IPS-20b (cell line): ENCODE measurements around the gene CPPED1.
A peak's percentile ranks its signal among the peaks of the same experiment; 100 is the strongest.

ENCODE experiments used
- H3K27ac ChIP-seq: one replicate; pipeline ENCODE4 v1.5.1; 2013; ENCODE audit warnings: low read length
- H3K27me3 ChIP-seq: 2 replicates; pipeline ENCODE4 v1.6.1; 2013; ENCODE audit warnings: mild to moderate bottlenecking, low read length, inconsistent platforms; ENCODE audit not compliant: insufficient read depth
- H3K36me3 ChIP-seq: 2 replicates; pipeline ENCODE4 v1.6.1; 2013; ENCODE audit warnings: low read depth, mild to moderate bottlenecking, inconsistent platforms, low read length, moderate library complexity; ENCODE audit not compliant: insufficient read depth
- H3K4me1 ChIP-seq: 2 replicates; pipeline ENCODE4 v1.6.1; 2013; ENCODE audit warnings: mild to moderate bottlenecking, control low read depth, inconsistent platforms, low read length, moderate library complexity; ENCODE audit not compliant: insufficient read depth
- H3K4me3 ChIP-seq: 2 replicates; pipeline ENCODE4 v1.5.1; 2013; ENCODE audit warnings: mild to moderate bottlenecking, low read length, inconsistent platforms
- H3K9ac ChIP-seq: 2 replicates; pipeline ENCODE4 v1.6.1; 2013; ENCODE audit warnings: low read depth, mild to moderate bottlenecking, inconsistent platforms, low read length, moderate library complexity
- H3K9me3 ChIP-seq: 2 replicates; pipeline ENCODE4 v1.6.1; 2013; ENCODE audit warnings: mild to moderate bottlenecking, low read depth, low read length, inconsistent platforms; ENCODE audit not compliant: insufficient read depth

The CPPED1 gene

DNA sequence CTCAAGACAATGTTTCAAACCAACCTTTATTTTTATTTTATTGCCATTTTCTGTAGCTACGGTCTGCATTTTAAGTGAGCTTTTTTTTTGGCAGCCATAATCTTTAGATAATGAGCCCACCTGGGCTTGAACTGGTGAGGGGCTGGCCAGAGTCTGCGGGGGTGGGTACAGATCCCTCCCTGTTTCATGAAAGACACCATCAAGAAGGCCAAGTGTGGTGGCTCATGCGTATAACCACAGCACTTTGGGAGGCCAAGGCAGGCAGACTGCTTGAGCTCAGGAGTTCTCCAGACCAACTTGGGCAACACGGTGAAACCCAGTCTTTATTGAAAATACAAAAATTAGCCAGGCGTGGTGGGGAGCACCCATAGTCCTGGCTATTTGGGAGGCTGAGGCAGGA is 113.7 kb downstream of the CPPED1 start:
- no peak overlapping the region for H3K9ac ChIP-seq
- no peak overlapping the region for H3K4me3 ChIP-seq
- no peaks in the 10 kb centered on the region for H3K4me1 ChIP-seq
- no peaks in the 10 kb centered on the region for H3K27me3 ChIP-seq
- no peaks in the 10 kb centered on the region for H3K36me3 ChIP-seq
- H3K9me3 ChIP-seq: no peaks in the 10 kb centered on the region
- H3K27ac ChIP-seq: no peak overlapping the region

DNA sequence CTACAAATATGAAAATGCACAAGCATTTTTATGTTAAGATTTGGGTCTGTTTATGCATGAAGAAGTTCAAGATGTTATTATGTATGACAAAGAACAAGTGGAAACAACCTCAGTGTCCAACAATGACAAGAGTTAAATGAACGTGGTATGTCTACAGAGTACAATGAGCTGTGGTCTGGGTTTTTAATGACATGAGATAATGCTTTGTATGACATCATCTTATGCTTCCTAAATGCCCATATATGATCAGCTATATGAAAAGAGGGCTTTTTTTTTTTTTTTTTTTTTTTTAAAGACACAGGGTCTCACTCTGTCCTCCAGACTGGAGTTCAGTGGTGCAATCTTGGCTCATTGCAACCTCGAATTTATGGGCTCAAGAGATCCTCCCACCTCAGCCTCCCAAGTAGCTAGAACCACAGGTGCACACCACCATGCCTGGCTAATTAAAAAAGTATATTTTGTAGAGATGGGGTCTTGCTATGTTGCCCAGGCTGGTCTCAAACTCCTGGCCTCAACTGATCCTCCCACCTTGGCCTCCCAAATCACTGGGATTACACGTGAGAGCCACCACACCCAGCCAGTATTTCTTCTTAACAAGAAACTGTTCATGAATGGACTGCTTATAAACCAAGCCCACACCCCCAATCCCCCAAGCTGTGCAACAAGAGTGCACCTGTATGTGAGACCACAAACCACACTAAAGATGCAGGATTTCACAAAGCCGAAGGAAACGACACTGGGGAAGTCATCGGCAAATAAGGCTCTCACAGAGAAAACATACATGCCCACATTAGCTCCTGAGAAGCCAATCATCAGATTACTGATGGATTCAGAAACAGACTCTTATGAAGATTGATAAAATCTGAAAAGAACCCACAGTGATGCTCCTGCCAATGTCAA is 114.5 kb downstream of the CPPED1 start:
- Histone ChIP-seq H3K27ac (no peak overlapping the region), H3K4me3 (no peak overlapping the region), H3K27me3 (no peaks in the 10 kb centered on the region), H3K4me1 (no peaks in the 10 kb centered on the region), H3K9ac (no peak overlapping the region), H3K36me3 (no peaks in the 10 kb centered on the region), H3K9me3 (no peaks in the 10 kb centered on the region)

DNA sequence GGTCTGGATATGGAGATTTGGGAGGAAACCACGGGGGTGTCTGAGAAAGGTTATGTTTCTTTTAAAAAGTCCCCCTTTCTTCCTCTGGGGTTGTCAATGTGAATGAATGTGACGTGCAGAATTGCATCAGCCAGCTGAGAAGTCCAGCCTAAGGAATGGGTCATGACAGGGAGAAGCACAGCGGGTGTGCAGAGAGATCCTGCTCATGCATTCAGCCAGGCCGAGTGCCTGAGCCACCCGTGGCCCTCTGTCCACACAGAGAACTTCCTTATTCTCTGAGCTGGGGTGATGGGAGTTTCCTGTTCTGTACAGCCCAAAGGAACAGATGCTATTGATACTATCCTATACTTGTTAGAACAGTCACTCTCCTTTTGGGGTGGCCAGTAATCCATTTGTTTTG is 117.9 kb downstream of the CPPED1 start:
- no peaks in the 10 kb centered on the region; the same call in 1 of the 2 replicates for H3K4me1 ChIP-seq
- no peaks in the 10 kb centered on the region for H3K27me3 ChIP-seq
- no peak overlapping the region for H3K27ac ChIP-seq
- no peak overlapping the region for H3K9ac ChIP-seq
- H3K4me3 ChIP-seq: no peak overlapping the region
- H3K9me3 ChIP-seq: no peaks in the 10 kb centered on the region
- H3K36me3 ChIP-seq: no peaks in the 10 kb centered on the region

DNA sequence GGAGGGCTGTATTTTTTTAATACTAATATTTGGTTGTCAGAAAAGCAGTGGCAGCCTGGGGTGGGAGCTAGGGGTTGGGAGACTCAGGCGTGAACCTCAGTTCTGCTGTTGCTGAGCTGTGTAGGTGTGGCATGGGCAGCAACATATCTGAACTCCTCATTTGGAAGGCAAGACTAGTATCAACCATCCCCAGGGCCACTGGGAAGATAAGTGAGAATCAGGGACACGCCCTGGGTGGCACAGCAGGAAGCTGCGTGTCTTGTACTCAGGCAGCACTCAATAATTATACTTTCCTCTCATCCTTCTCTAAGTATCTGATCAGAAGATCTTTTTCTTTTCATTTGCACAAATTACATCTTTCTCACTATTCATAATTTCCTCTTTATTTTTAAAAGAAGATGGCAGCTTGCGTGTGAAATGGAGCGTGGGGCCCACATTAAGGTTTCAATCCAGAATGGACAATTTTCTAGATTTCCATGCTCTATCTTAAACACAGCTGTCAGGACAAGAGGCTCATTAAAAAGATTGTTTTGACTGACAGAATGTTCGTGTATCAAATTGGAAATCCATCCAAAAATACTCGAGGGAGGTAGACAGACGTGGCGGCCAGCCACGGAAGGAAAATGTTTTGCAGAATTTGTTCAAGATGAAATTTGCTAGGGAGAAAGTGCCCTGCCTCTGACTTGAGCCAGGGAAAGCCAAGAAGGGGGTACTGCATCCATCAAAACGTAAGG is 121.1 kb downstream of the CPPED1 start:
- no peaks in the 10 kb centered on the region for H3K27me3 ChIP-seq
- H3K36me3 ChIP-seq: no peaks in the 10 kb centered on the region
- H3K9ac ChIP-seq: no peak overlapping the region
- H3K27ac ChIP-seq: no peak overlapping the region
- no peaks in the 10 kb centered on the region; the same call in 1 of the 2 replicates for H3K9me3 ChIP-seq
- peaks cover 16% of the 10 kb centered on the region; the same call in 1 of the 2 replicates for H3K4me1 ChIP-seq
- H3K4me3 ChIP-seq: no peak overlapping the region

DNA sequence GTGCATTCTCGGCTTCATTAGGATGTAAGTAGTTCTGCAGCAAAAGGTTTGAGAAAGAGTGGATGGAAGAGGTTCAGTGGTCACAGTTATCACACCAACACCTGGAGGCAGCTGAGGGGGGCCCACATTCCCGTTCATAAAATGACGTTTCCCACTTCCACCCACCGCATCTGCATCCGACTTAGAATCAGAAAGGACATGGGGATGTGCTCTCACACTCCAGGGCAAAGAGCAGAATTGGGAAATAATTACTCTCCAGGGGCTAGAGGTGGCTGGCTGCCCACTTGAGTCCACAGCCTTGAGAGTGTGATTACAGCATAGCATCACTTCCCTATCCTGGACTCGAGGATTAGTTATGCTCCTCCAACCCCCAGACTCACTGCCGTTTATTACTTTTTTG is 122.0 kb downstream of the CPPED1 start:
- no peaks in the 10 kb centered on the region; the same call in 1 of the 2 replicates for H3K9me3 ChIP-seq
- peaks cover 16% of the 10 kb centered on the region; the same call in 1 of the 2 replicates for H3K4me1 ChIP-seq
- H3K36me3 ChIP-seq: no peaks in the 10 kb centered on the region
- no peak overlapping the region for H3K27ac ChIP-seq
- H3K9ac ChIP-seq: no peak overlapping the region
- no peak overlapping the region for H3K4me3 ChIP-seq
- no peaks in the 10 kb centered on the region for H3K27me3 ChIP-seq

DNA sequence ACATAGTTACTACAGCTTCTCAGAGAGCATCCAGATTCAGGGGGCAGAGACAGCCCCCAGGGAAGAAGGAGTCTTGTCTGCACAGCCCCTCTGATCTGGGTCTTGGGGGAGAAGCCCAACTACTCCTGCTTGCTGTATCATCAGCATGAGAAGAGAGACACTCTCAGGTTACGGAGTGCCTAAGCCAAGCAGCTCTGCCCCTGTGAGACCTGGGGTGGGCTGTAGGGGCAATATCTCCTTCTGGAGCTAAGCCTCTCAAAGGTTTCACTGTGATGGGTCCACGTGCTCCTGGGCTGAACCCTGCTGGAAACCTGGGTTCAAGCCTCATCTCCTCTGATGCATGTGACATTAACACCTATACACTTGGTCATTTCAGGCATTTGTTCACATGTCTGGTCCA is 123.2 kb downstream of the CPPED1 start:
- H3K27me3 ChIP-seq: no peaks in the 10 kb centered on the region
- peaks cover 16% of the 10 kb centered on the region; the same call in 1 of the 2 replicates for H3K4me1 ChIP-seq
- H3K9ac ChIP-seq: peak overlapping the region; percentile 33; the same call in 1 of the 2 replicates
- H3K36me3 ChIP-seq: no peaks in the 10 kb centered on the region
- H3K27ac ChIP-seq: peak overlapping the region; percentile 28
- H3K9me3 ChIP-seq: no peaks in the 10 kb centered on the region; the same call in 1 of the 2 replicates
- H3K4me3 ChIP-seq: peak overlapping the region; percentile 34; the same call in 1 of the 2 replicates

DNA sequence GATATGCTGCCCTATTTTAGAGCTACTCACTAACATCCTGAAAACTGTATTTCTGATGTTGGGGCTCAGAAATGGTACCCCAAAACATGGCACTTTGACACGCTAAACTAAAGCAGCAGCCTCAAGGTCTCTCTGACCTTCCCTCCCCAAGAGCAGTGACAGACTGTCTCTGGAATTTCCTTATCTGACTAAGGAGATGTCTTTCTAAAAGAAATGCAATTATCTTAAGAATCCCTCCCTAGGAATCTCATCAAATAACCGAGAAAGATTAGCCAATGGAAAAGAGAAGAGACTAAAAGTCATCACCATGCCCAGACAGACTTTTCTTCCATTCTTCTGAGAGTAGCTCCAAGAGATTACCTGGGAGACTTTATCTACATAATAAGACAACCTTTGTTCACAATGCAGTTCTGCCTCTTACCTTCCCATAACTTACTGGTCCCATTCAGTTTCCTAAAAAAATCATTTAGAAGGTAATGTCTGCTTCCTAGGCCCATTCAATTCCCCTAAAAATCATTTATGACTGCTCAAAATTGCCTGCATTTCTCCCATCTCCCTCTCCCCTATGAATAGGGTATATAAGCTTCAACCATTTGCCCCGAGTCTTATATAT is 123.9 kb downstream of the CPPED1 start:
- Histone ChIP-seq H3K9me3 (no peaks in the 10 kb centered on the region; the same call in 1 of the 2 replicates), H3K9ac (peak overlapping the region; percentile 33; the same call in 1 of the 2 replicates), H3K27ac (peak overlapping the region; percentile 28), H3K4me3 (peak overlapping the region; percentile 38), H3K27me3 (no peaks in the 10 kb centered on the region), H3K4me1 (peaks cover 16% of the 10 kb centered on the region; the same call in 1 of the 2 replicates), H3K36me3 (no peaks in the 10 kb centered on the region)

DNA sequence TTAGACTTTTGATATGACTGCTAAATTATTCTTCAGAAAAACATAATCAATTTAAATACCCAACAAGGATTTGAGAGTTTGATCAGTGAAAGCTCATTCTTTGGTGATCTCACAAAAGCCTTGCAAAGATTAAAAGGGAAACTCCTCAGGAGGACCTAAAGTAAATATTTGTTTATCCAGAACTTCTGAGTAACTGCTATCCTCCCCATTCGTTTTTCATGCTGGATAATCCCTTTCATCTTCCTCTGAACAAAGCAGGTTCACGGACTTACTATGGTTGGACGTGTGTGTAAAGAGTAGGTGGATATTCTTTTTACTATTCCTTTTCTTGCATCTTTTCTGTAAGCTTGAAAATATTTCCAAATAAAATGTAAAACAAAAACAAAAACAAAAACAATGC is 124.7 kb downstream of the CPPED1 start:
- H3K4me3 ChIP-seq: no peak overlapping the region
- H3K9me3 ChIP-seq: no peaks in the 10 kb centered on the region; the same call in 1 of the 2 replicates
- H3K27ac ChIP-seq: no peak overlapping the region
- no peaks in the 10 kb centered on the region for H3K27me3 ChIP-seq
- H3K36me3 ChIP-seq: no peaks in the 10 kb centered on the region
- peaks cover 16% of the 10 kb centered on the region; the same call in 1 of the 2 replicates for H3K4me1 ChIP-seq
- no peak overlapping the region for H3K9ac ChIP-seq

DNA sequence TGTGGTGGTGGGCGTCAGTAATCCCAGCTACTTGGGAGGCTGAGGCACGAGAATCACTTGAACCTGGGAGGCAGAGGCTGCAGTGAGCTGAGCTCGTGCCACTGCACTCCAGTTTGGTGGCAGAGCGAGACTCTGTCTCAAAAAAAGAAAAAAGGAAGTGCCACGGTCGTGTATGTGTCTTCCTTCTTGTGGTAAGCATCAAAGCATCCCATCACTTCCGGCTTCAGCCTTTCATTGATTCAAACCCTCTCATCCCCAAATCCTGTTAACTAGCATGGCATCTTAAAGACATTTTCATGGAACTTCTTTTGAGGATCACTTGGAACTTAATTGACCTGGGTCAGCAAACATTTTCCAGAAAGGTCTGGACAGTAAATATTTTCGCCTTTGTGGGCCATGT is 126.2 kb downstream of the CPPED1 start:
- no peak overlapping the region for H3K9ac ChIP-seq
- H3K4me3 ChIP-seq: no peak overlapping the region
- H3K36me3 ChIP-seq: no peaks in the 10 kb centered on the region
- H3K27ac ChIP-seq: no peak overlapping the region
- H3K4me1 ChIP-seq: peaks cover 16% of the 10 kb centered on the region; the same call in 1 of the 2 replicates
- H3K27me3 ChIP-seq: no peaks in the 10 kb centered on the region
- no peaks in the 10 kb centered on the region; the same call in 1 of the 2 replicates for H3K9me3 ChIP-seq

DNA sequence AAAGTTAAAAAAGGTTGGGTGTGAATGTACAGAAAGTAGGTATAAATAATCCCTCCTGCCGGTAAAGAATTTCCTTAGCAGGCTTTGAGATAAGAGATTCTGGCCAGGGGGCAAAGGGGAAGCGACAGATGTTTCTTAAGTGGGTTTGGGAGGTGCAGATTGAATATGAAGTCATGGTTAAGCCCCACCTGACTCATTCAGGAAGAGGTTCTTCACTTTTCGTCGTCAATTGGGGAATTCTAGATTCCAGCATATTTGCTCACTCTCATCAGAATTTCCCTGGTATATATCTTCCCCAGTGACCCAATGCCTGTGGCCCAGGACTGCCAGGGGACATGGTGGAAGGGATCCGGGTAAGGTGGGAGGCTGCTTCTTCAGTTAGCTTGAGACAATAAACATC is 127.8 kb downstream of the CPPED1 start:
- no peak overlapping the region for H3K4me3 ChIP-seq
- no peaks in the 10 kb centered on the region; the same call in 1 of the 2 replicates for H3K9me3 ChIP-seq
- no peak overlapping the region for H3K9ac ChIP-seq
- H3K27me3 ChIP-seq: no peaks in the 10 kb centered on the region
- no peaks in the 10 kb centered on the region for H3K36me3 ChIP-seq
- peaks cover 16% of the 10 kb centered on the region; the same call in 1 of the 2 replicates for H3K4me1 ChIP-seq
- no peak overlapping the region for H3K27ac ChIP-seq

DNA sequence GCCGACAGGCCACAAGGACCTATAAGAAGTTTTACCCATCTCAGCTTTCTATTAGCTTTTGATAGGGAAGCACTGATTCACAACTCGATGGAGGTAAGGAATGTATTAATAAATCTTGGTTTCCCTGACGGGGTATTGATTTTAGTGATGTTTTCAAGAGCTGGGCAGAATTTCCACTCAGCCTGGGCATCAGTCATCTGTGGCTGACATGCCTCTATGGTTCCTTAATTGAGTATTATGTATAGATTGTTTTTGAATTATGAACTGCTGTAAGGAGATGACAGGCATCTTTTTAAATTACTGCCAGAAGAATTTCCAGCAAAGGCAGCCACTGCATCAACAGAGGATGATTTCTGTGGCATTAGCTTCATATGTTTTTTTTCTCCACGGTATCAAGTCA is 128.6 kb downstream of the CPPED1 start:
- H3K27ac ChIP-seq: no peak overlapping the region
- H3K36me3 ChIP-seq: no peaks in the 10 kb centered on the region
- H3K4me1 ChIP-seq: peaks cover 12% of the 10 kb centered on the region; the same call in 1 of the 2 replicates
- H3K9me3 ChIP-seq: no peaks in the 10 kb centered on the region; the same call in 1 of the 2 replicates
- no peaks in the 10 kb centered on the region for H3K27me3 ChIP-seq
- H3K4me3 ChIP-seq: no peak overlapping the region
- no peak overlapping the region for H3K9ac ChIP-seq
